GM23338 (cell line): ENCODE measurements around the gene SMIM35. TPM values are rescaled to one million over a fixed set of nuclear protein-coding genes. Genes with fewer than 3 reads are reported as not detected.

Experiments
- ATAC-seq: fragments of 200-7000 bp; cut with Tn5 transposase; 3 replicates; pipeline ENCODE4 v1.9.1; 2020
- DNase-seq: peaks from one replicate; pipeline ENCODE4 v3.0.0-alpha.2; 2015; ENCODE audit warnings: low spot score
- H2AFZ ChIP-seq: fragments of 200-600 bp; sonication (generic); 2 replicates; pipeline ENCODE4 v1.8.0; 2016; ENCODE audit warnings: antibody characterized with exemption, mild to moderate bottlenecking, moderate library complexity
- H3F3A ChIP-seq: fragments of 200-600 bp; sonication (generic); replicated peaks from 2 replicates; pipeline ENCODE4 v1.8.0; 2017; ENCODE audit warnings: antibody characterized with exemption, mixed run types, low read depth
- H3K27ac ChIP-seq: fragments of 200-600 bp; sonication (generic); 2 replicates; pipeline ENCODE4 v1.6.1; 2016; ENCODE audit warnings: low read depth
- H3K27me3 ChIP-seq: fragments of 200-600 bp; sonication (generic); 2 replicates; pipeline ENCODE4 v1.8.0; 2016; ENCODE audit warnings: mild to moderate bottlenecking, mixed run types, moderate library complexity; ENCODE audit not compliant: insufficient read depth
- H3K36me3 ChIP-seq: fragments of 200-600 bp; sonication (generic); 2 replicates; pipeline ENCODE4 v1.8.0; 2016; ENCODE audit warnings: mild to moderate bottlenecking; ENCODE audit not compliant: insufficient read depth
- H3K4me1 ChIP-seq: fragments of 200-600 bp; sonication (generic); 2 replicates; pipeline ENCODE4 v1.8.0; 2016; ENCODE audit warnings: mild to moderate bottlenecking, moderate library complexity; ENCODE audit not compliant: insufficient read depth
- H3K4me2 ChIP-seq: fragments of 200-600 bp; sonication (generic); 2 replicates; pipeline ENCODE4 v1.7.1; 2017; ENCODE audit warnings: mixed run types
- H3K4me3 ChIP-seq: fragments of 200-600 bp; sonication (generic); 2 replicates; pipeline ENCODE4 v1.6.1; 2016; ENCODE audit warnings: mixed run types
- H3K79me2 ChIP-seq: fragments of 200-600 bp; sonication (generic); replicated peaks from 2 replicates; pipeline ENCODE4 v1.8.0; 2017; ENCODE audit warnings: mild to moderate bottlenecking; ENCODE audit not compliant: insufficient read depth
- H3K9me2 ChIP-seq: fragments of 200-600 bp; sonication (generic); 2 replicates; pipeline ENCODE4 v1.8.0; 2017; ENCODE audit not compliant: insufficient read depth
- H4K20me1 ChIP-seq: fragments of 200-600 bp; sonication (generic); replicated peaks from 2 replicates; pipeline ENCODE4 v1.8.0; 2017; ENCODE audit warnings: mild to moderate bottlenecking; ENCODE audit not compliant: insufficient read depth
- H3K27ac Mint-ChIP-seq: 2 replicates; pipeline ENCODE4 v1.8.0; 2020; ENCODE audit warnings: inconsistent platforms, mild to moderate bottlenecking, moderate library complexity, mixed read lengths
- H3K27me3 Mint-ChIP-seq: 3 replicates; pipeline ENCODE4 v1.8.0; 2022; ENCODE audit warnings: low read depth, mild to moderate bottlenecking, moderate library complexity, mixed read lengths, inconsistent platforms; ENCODE audit not compliant: insufficient read depth, poor library complexity
- H3K36me3 Mint-ChIP-seq: 3 replicates; pipeline ENCODE4 v1.8.0; 2021; ENCODE audit warnings: low read depth, mild to moderate bottlenecking, inconsistent platforms, moderate library complexity, mixed read lengths
- H3K4me1 Mint-ChIP-seq: 3 replicates; pipeline ENCODE4 v1.8.0; 2020; ENCODE audit warnings: mild to moderate bottlenecking, inconsistent platforms, mixed read lengths
- H3K4me3 Mint-ChIP-seq: 3 replicates; pipeline ENCODE4 v1.8.0; 2021; ENCODE audit warnings: moderate library complexity, mild to moderate bottlenecking, inconsistent platforms, mixed read lengths
- H3K9me3 Mint-ChIP-seq: 3 replicates; pipeline ENCODE4 v1.8.0; 2020; ENCODE audit warnings: moderate library complexity, mild to moderate bottlenecking, inconsistent platforms, mixed read lengths
- CREB1 ChIP-seq: fragments of 250-450 bp; sonication (Bioruptor Pico); IDR thresholded peaks from 2 replicates; pipeline ENCODE4 v1.5.0; 2020; ENCODE audit warnings: low read depth, mild to moderate bottlenecking, moderate library complexity
- EZH2 ChIP-seq: fragments of 200-600 bp; sonication (generic); IDR thresholded peaks from one replicate; pipeline ENCODE4 v1.8.0; 2017; ENCODE audit warnings: antibody characterized with exemption, mild to moderate bottlenecking, low read depth; ENCODE audit not compliant: unreplicated experiment
- EZH2phosphoT487 ChIP-seq: fragments of 200-600 bp; sonication (generic); IDR thresholded peaks from one replicate; pipeline ENCODE4 v1.8.1; 2018; ENCODE audit warnings: antibody characterized with exemption; ENCODE audit not compliant: unreplicated experiment
- JUNB ChIP-seq: IDR thresholded peaks from one replicate; pipeline ENCODE4 v1.6.1; 2016; ENCODE audit warnings: antibody characterized with exemption; ENCODE audit not compliant: unreplicated experiment
- NANOG ChIP-seq: IDR thresholded peaks from 2 replicates; pipeline ENCODE4 v1.6.1; 2016; ENCODE audit warnings: antibody characterized with exemption, borderline replicate concordance
- POLR2AphosphoS5 ChIP-seq: IDR thresholded peaks from 2 replicates; pipeline ENCODE4 v1.6.1; 2016; ENCODE audit warnings: antibody characterized with exemption, low read depth
- STAT1 ChIP-seq: IDR thresholded peaks from one replicate; pipeline ENCODE4 v1.6.1; 2016; ENCODE audit warnings: antibody characterized with exemption; ENCODE audit not compliant: unreplicated experiment
- ZNF114 ChIP-seq: fragments of 250-450 bp; sonication (Bioruptor Pico); IDR thresholded peaks from 2 replicates; pipeline ENCODE4 v1.5.0; 2020; ENCODE audit warnings: mild to moderate bottlenecking, moderate library complexity
- ZNF331 ChIP-seq: fragments of 250-450 bp; sonication (Bioruptor Pico); IDR thresholded peaks from 2 replicates; pipeline ENCODE4 v1.5.0; 2020; ENCODE audit warnings: low read depth, mild to moderate bottlenecking, moderate library complexity
- polyA plus RNA-seq: library from polyadenylated mRNA; unstranded; fragments of >200 nt; fragmentation: Nextera tagmentation; extraction: Ambion mirVana; gene quantifications from 2 replicates; pipeline ENCODE4 v1.2.1, GENCODE V29; 2016
- total RNA-seq: library from RNA; depleted of rRNA; stranded (reverse); fragments of >200 nt; shearing (Covaris generic); gene quantifications from 2 replicates; pipeline ENCODE4 v1.2.3, GENCODE V29; 2014
- TF ChIP-seq, protein P1 (sequence below): fragments of 250-450 bp; sonication (Bioruptor Pico); IDR thresholded peaks from 2 replicates; pipeline ENCODE4 v1.5.0; 2020; ENCODE audit warnings: mild to moderate bottlenecking, moderate library complexity
- TF ChIP-seq, protein P2 (sequence below), 2 experiments: fragments of 200-600 bp in 1 of 2; sonication (generic) in 1 of 2; conservative IDR thresholded peaks; 2 replicates each; pipeline versions ENCODE4 v1.5.1 to v1.6.1; 2016 to 2017; ENCODE audit warnings: antibody characterized with exemption in 2 of 2, low read depth in 2 of 2, mild to moderate bottlenecking in 2 of 2, moderate library complexity in 1 of 2
- TF ChIP-seq, protein P3 (sequence below): IDR thresholded peaks from 2 replicates; pipeline ENCODE4 v1.6.1; 2016; ENCODE audit warnings: antibody characterized with exemption
- TF ChIP-seq, protein P4 (sequence below): IDR thresholded peaks from one replicate; pipeline ENCODE4 v1.6.1; 2018; ENCODE audit warnings: antibody characterized with exemption; ENCODE audit not compliant: unreplicated experiment

SMIM35 gene
- total and polyA plus RNA-seq, 2 experiments from 2014 or later = not detected

DNA sequence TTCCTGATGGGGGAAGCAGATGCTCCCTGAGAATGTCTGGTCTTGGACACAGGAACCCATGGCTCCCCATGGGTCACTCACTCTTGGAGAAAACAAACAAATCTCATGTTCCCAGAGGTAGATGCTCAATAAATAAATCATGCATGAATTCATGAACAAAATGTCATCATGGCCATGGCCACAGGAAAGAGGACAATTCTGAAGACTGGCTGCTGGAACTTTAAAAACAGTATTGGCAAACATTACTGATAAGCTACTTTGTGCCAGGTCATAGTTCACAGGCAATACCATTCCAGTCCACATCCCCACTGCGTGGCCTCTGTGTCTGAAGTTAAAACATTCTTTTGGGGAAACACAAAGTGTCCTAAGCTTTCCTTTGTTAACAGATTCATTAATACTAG lies 9.2 kb upstream of the SMIM35 start:
- H3K36me3 ChIP-seq = no peaks in the 10 kb centered on the region
- H3K27ac ChIP-seq = no peak overlapping the region
- H3F3A ChIP-seq = no peaks in the 10 kb centered on the region
- no peak overlapping the region for H3K4me3 Mint-ChIP-seq
- no peaks in the 10 kb centered on the region for H4K20me1 ChIP-seq
- H3K4me2 ChIP-seq = no peak overlapping the region
- H3K27me3 Mint-ChIP-seq = peaks cover 6% of the 10 kb centered on the region
- peaks cover 23% of the 10 kb centered on the region for H3K4me1 Mint-ChIP-seq
- no peaks in the 10 kb centered on the region; the same call in 2 of the 3 replicates for H3K36me3 Mint-ChIP-seq
- no peak for TF ChIP-seq POLR2AphosphoS5
- TF ChIP-seq EZH2phosphoT487 = no peak
- no peak for TF ChIP-seq JUNB
- TF ChIP-seq, protein P1, sequence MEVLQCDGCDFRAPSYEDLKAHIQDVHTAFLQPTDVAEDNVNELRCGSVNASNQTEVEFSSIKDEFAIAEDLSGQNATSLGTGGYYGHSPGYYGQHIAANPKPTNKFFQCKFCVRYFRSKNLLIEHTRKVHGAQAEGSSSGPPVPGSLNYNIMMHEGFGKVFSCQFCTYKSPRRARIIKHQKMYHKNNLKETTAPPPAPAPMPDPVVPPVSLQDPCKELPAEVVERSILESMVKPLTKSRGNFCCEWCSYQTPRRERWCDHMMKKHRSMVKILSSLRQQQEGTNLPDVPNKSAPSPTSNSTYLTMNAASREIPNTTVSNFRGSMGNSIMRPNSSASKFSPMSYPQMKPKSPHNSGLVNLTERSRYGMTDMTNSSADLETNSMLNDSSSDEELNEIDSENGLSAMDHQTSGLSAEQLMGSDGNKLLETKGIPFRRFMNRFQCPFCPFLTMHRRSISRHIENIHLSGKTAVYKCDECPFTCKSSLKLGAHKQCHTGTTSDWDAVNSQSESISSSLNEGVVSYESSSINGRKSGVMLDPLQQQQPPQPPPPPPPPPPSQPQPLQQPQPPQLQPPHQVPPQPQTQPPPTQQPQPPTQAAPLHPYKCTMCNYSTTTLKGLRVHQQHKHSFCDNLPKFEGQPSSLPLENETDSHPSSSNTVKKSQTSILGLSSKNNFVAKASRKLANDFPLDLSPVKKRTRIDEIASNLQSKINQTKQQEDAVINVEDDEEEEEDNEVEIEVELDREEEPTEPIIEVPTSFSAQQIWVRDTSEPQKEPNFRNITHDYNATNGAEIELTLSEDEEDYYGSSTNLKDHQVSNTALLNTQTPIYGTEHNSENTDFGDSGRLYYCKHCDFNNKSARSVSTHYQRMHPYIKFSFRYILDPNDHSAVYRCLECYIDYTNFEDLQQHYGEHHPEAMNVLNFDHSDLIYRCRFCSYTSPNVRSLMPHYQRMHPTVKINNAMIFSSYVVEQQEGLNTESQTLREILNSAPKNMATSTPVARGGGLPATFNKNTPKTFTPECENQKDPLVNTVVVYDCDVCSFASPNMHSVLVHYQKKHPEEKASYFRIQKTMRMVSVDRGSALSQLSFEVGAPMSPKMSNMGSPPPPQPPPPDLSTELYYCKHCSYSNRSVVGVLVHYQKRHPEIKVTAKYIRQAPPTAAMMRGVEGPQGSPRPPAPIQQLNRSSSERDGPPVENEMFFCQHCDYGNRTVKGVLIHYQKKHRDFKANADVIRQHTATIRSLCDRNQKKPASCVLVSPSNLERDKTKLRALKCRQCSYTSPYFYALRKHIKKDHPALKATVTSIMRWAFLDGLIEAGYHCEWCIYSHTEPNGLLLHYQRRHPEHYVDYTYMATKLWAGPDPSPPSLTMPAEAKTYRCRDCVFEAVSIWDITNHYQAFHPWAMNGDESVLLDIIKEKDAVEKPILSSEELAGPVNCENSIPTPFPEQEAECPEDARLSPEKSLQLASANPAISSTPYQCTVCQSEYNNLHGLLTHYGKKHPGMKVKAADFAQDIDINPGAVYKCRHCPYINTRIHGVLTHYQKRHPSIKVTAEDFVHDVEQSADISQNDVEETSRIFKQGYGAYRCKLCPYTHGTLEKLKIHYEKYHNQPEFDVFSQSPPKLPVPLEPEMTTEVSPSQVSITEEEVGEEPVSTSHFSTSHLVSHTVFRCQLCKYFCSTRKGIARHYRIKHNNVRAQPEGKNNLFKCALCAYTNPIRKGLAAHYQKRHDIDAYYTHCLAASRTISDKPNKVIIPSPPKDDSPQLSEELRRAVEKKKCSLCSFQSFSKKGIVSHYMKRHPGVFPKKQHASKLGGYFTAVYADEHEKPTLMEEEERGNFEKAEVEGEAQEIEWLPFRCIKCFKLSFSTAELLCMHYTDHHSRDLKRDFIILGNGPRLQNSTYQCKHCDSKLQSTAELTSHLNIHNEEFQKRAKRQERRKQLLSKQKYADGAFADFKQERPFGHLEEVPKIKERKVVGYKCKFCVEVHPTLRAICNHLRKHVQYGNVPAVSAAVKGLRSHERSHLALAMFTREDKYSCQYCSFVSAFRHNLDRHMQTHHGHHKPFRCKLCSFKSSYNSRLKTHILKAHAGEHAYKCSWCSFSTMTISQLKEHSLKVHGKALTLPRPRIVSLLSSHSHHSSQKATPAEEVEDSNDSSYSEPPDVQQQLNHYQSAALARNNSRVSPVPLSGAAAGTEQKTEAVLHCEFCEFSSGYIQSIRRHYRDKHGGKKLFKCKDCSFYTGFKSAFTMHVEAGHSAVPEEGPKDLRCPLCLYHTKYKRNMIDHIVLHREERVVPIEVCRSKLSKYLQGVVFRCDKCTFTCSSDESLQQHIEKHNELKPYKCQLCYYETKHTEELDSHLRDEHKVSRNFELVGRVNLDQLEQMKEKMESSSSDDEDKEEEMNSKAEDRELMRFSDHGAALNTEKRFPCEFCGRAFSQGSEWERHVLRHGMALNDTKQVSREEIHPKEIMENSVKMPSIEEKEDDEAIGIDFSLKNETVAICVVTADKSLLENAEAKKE (CRISPR knock-in tag) = no peak
- no peak for TF ChIP-seq STAT1
- no peak for TF ChIP-seq ZNF114
- TF ChIP-seq, protein P2, sequence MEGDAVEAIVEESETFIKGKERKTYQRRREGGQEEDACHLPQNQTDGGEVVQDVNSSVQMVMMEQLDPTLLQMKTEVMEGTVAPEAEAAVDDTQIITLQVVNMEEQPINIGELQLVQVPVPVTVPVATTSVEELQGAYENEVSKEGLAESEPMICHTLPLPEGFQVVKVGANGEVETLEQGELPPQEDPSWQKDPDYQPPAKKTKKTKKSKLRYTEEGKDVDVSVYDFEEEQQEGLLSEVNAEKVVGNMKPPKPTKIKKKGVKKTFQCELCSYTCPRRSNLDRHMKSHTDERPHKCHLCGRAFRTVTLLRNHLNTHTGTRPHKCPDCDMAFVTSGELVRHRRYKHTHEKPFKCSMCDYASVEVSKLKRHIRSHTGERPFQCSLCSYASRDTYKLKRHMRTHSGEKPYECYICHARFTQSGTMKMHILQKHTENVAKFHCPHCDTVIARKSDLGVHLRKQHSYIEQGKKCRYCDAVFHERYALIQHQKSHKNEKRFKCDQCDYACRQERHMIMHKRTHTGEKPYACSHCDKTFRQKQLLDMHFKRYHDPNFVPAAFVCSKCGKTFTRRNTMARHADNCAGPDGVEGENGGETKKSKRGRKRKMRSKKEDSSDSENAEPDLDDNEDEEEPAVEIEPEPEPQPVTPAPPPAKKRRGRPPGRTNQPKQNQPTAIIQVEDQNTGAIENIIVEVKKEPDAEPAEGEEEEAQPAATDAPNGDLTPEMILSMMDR (conservative IDR thresholded peaks at IDR 0.05; ENCODE audit: low read depth in 2 of 2) = no peak
- TF ChIP-seq EZH2 = no peak
- TF ChIP-seq, protein P3, sequence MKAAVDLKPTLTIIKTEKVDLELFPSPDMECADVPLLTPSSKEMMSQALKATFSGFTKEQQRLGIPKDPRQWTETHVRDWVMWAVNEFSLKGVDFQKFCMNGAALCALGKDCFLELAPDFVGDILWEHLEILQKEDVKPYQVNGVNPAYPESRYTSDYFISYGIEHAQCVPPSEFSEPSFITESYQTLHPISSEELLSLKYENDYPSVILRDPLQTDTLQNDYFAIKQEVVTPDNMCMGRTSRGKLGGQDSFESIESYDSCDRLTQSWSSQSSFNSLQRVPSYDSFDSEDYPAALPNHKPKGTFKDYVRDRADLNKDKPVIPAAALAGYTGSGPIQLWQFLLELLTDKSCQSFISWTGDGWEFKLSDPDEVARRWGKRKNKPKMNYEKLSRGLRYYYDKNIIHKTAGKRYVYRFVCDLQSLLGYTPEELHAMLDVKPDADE = no peak
- TF ChIP-seq NANOG = no peak
- TF ChIP-seq, protein P4, sequence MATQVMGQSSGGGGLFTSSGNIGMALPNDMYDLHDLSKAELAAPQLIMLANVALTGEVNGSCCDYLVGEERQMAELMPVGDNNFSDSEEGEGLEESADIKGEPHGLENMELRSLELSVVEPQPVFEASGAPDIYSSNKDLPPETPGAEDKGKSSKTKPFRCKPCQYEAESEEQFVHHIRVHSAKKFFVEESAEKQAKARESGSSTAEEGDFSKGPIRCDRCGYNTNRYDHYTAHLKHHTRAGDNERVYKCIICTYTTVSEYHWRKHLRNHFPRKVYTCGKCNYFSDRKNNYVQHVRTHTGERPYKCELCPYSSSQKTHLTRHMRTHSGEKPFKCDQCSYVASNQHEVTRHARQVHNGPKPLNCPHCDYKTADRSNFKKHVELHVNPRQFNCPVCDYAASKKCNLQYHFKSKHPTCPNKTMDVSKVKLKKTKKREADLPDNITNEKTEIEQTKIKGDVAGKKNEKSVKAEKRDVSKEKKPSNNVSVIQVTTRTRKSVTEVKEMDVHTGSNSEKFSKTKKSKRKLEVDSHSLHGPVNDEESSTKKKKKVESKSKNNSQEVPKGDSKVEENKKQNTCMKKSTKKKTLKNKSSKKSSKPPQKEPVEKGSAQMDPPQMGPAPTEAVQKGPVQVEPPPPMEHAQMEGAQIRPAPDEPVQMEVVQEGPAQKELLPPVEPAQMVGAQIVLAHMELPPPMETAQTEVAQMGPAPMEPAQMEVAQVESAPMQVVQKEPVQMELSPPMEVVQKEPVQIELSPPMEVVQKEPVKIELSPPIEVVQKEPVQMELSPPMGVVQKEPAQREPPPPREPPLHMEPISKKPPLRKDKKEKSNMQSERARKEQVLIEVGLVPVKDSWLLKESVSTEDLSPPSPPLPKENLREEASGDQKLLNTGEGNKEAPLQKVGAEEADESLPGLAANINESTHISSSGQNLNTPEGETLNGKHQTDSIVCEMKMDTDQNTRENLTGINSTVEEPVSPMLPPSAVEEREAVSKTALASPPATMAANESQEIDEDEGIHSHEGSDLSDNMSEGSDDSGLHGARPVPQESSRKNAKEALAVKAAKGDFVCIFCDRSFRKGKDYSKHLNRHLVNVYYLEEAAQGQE = no peak
- TF ChIP-seq CREB1 (CRISPR knock-in tag) = no peak
- no peak for TF ChIP-seq ZNF331 (CRISPR knock-in tag)
- no peak overlapping the region for H2AFZ ChIP-seq
- ATAC-seq (no peak), DNase-seq (no peak)
- no peak overlapping the region for H3K4me3 ChIP-seq
- H3K9me3 Mint-ChIP-seq = no peaks in the 10 kb centered on the region; the same call in 2 of the 3 replicates
- H3K4me1 ChIP-seq = peaks cover 11% of the 10 kb centered on the region
- H3K9me2 ChIP-seq = no peaks in the 10 kb centered on the region
- no peaks in the 10 kb centered on the region for H3K27me3 ChIP-seq
- no peak overlapping the region for H3K27ac Mint-ChIP-seq
- H3K79me2 ChIP-seq = no peaks in the 10 kb centered on the region
